H9 (cell line): Measurements from ENCODE around the gene ARL16. TPM values are rescaled to one million over a fixed set of nuclear protein-coding genes. Genes with fewer than 3 reads are reported as not detected.
A peak's percentile ranks its signal among the peaks of the same experiment; 100 is the strongest.

ENCODE experiments used
- DNase-seq: peaks from one replicate; pipeline ENCODE4 v3.0.0-alpha.2; 2017
- H2AFZ ChIP-seq: one replicate; pipeline ENCODE4 v1.6.1; 2013; ENCODE audit warnings: mild to moderate bottlenecking, low read length, control low read depth, moderate library complexity
- H2AK5ac ChIP-seq: 2 replicates; pipeline ENCODE4 v1.6.1; 2013; ENCODE audit warnings: low read length, control low read depth, mixed read lengths; ENCODE audit not compliant: insufficient read length
- H2BK120ac ChIP-seq: one replicate; pipeline ENCODE4 v1.6.1; 2013; ENCODE audit warnings: low read depth, mild to moderate bottlenecking, low read length, control low read depth, inconsistent platforms; ENCODE audit not compliant: poor library complexity, severe bottlenecking
- H2BK12ac ChIP-seq: 2 replicates; pipeline ENCODE4 v1.6.1; 2013; ENCODE audit warnings: low read length, control low read depth, mixed read lengths, low read depth; ENCODE audit not compliant: insufficient read length
- H2BK15ac ChIP-seq: 2 replicates; pipeline ENCODE4 v1.6.1; 2013; ENCODE audit warnings: low read depth, low read length, control low read depth
- H2BK20ac ChIP-seq: one replicate; pipeline ENCODE4 v1.6.1; 2013; ENCODE audit warnings: low read depth, mild to moderate bottlenecking, low read length, control low read depth, inconsistent platforms; ENCODE audit not compliant: poor library complexity, severe bottlenecking
- H2BK5ac ChIP-seq: 2 replicates; pipeline ENCODE4 v1.6.1; 2013; ENCODE audit warnings: low read length, control low read depth, mixed read lengths; ENCODE audit not compliant: insufficient read length
- H3K14ac ChIP-seq: 2 replicates; pipeline ENCODE4 v1.6.1; 2013; ENCODE audit warnings: low read length, control low read depth; ENCODE audit not compliant: insufficient read depth
- H3K18ac ChIP-seq: 2 replicates; pipeline ENCODE4 v1.6.1; 2013; ENCODE audit warnings: low read depth, mild to moderate bottlenecking, mixed read lengths, low read length, control low read depth; ENCODE audit not compliant: insufficient read length
- H3K23ac ChIP-seq: 2 replicates; pipeline ENCODE4 v1.6.1; 2013; ENCODE audit warnings: low read length, control low read depth, mixed read lengths, low read depth; ENCODE audit not compliant: insufficient read length
- H3K23me2 ChIP-seq: 2 replicates; pipeline ENCODE4 v1.6.1; 2013; ENCODE audit warnings: low read depth, mild to moderate bottlenecking, mixed read lengths, low read length, control low read depth; ENCODE audit not compliant: insufficient read length, poor library complexity, severe bottlenecking
- H3K27ac ChIP-seq: 2 replicates; pipeline ENCODE4 v1.5.1; 2013; ENCODE audit warnings: low read length, control low read depth, mixed read lengths, low read depth; ENCODE audit not compliant: insufficient read length
- H3K27me3 ChIP-seq: 2 replicates; pipeline ENCODE4 v1.6.1; 2013; ENCODE audit warnings: low read length, control low read depth, inconsistent platforms; ENCODE audit not compliant: insufficient read depth
- H3K4ac ChIP-seq: 2 replicates; pipeline ENCODE4 v1.6.1; 2013; ENCODE audit warnings: low read depth, mild to moderate bottlenecking, control low read depth, inconsistent platforms, low read length, moderate library complexity
- H3K4me1 ChIP-seq: 2 replicates; pipeline ENCODE4 v1.6.1; 2013; ENCODE audit warnings: low read length, control low read depth, inconsistent platforms; ENCODE audit not compliant: insufficient read depth
- H3K4me2 ChIP-seq: 2 replicates; pipeline ENCODE4 v1.6.1; 2013; ENCODE audit warnings: low read length, control low read depth, mixed read lengths; ENCODE audit not compliant: insufficient read length, insufficient read depth
- H3K56ac ChIP-seq: 2 replicates; pipeline ENCODE4 v1.6.1; 2013; ENCODE audit warnings: low read depth, mild to moderate bottlenecking, mixed read lengths, low read length, control low read depth; ENCODE audit not compliant: insufficient read length
- H3K79me1 ChIP-seq: 2 replicates; pipeline ENCODE4 v1.6.1; 2013; ENCODE audit warnings: low read depth, mild to moderate bottlenecking, moderate library complexity, low read length, control low read depth, inconsistent platforms; ENCODE audit not compliant: insufficient read depth, poor library complexity, severe bottlenecking
- H3K79me2 ChIP-seq: 2 replicates; pipeline ENCODE4 v1.6.1; 2013; ENCODE audit warnings: low read length, control low read depth, inconsistent platforms; ENCODE audit not compliant: insufficient read depth
- H3K9ac ChIP-seq: 2 replicates; pipeline ENCODE4 v1.6.1; 2013; ENCODE audit warnings: low read length, control low read depth, mixed read lengths; ENCODE audit not compliant: insufficient read length; ENCODE audit errors: extremely low read depth
- H3K9me3 ChIP-seq: one replicate; pipeline ENCODE4 v1.6.1; 2013; ENCODE audit warnings: low read depth, low read length, inconsistent platforms; ENCODE audit not compliant: control insufficient read depth
- H3T11ph ChIP-seq: one replicate; pipeline ENCODE4 v1.6.1; 2013; ENCODE audit warnings: mild to moderate bottlenecking, low read length, control low read depth, inconsistent platforms
- H4K20me1 ChIP-seq: one replicate; pipeline ENCODE4 v1.6.1; 2013; ENCODE audit not compliant: control insufficient read depth, insufficient read length, insufficient read depth
- H4K5ac ChIP-seq: 2 replicates; pipeline ENCODE4 v1.6.1; 2013; ENCODE audit warnings: low read depth, mild to moderate bottlenecking, mixed read lengths, low read length, control low read depth; ENCODE audit not compliant: insufficient read length
- H4K8ac ChIP-seq: replicated peaks from 2 replicates; pipeline ENCODE4 v1.6.1; 2013; ENCODE audit warnings: low read length, control low read depth, mixed read lengths, low read depth; ENCODE audit not compliant: insufficient read length
- H4K91ac ChIP-seq: 2 replicates; pipeline ENCODE4 v1.6.1; 2013; ENCODE audit warnings: low read depth, mild to moderate bottlenecking, moderate library complexity, mixed read lengths, low read length, control low read depth; ENCODE audit not compliant: insufficient read length
- H3K27ac Mint-ChIP-seq, 3 experiments: 2 replicates in 2 of 3; 3 replicates in 1 of 3; pipeline ENCODE4 v1.8.0; 2020 to 2021; ENCODE audit warnings: mixed read lengths in 3 of 3, mild to moderate bottlenecking in 1 of 3, moderate library complexity in 1 of 3
- H3K27me3 Mint-ChIP-seq: 2 replicates; pipeline ENCODE4 v1.8.0; 2021; ENCODE audit warnings: low read depth, mild to moderate bottlenecking, moderate library complexity, mixed read lengths
- H3K36me3 Mint-ChIP-seq, 3 experiments: 2 replicates in 2 of 3; 3 replicates in 1 of 3; pipeline ENCODE4 v1.8.0; 2020 to 2021; ENCODE audit warnings: low read depth in 3 of 3, mixed read lengths in 3 of 3; ENCODE audit not compliant: insufficient read depth in 1 of 3
- H3K4me1 Mint-ChIP-seq, 2 experiments: 2 replicates each; pipeline ENCODE4 v1.8.0; 2020; ENCODE audit warnings: mixed read lengths in 2 of 2
- H3K4me3 Mint-ChIP-seq, 2 experiments: 2 replicates in 1 of 2; 3 replicates in 1 of 2; pipeline ENCODE4 v1.8.0; 2020 to 2021; ENCODE audit warnings: mild to moderate bottlenecking in 2 of 2, mixed read lengths in 2 of 2, moderate library complexity in 1 of 2
- H3K9me3 Mint-ChIP-seq, 2 experiments: 2 replicates in 1 of 2; 3 replicates in 1 of 2; pipeline ENCODE4 v1.8.0; 2020; ENCODE audit warnings: mild to moderate bottlenecking in 2 of 2, mixed read lengths in 2 of 2, moderate library complexity in 1 of 2
- CTCF ChIP-seq: fragments of 200-600 bp; sonication (generic); conservative IDR thresholded peaks from 3 replicates; pipeline ENCODE4 v1.8.0; 2021; ENCODE audit warnings: antibody characterized with exemption, mild to moderate bottlenecking
- WGBS: extraction: QIAGEN DNeasy Blood & Tissue Kit; methylation state at CpG from one replicate; pipeline ENCODE4 v1.1.7; 2013; ENCODE audit warnings: missing lambda C conversion rate, low lambda C conversion rate, mixed read lengths; ENCODE audit not compliant: insufficient read length; ENCODE audit errors: extremely low coverage; 5-methylcytosine and 5-hydroxymethylcytosine counted together
- total RNA-seq: library from RNA; stranded (reverse); gene quantifications from 2 replicates; pipeline ENCODE4 v1.2.1, GENCODE V29; 2021

ARL16 gene
- total RNA-seq, 1 experiment from 2014 or later: 58.6 TPM

GRCh38 chr17:81715872-81716673 lies 32.5 kb upstream of the ARL16 start:
- Histone ChIP-seq H3K18ac (no peak overlapping the region), H3K79me1 (no peaks in the 10 kb centered on the region), H3K14ac (no peak overlapping the region), H2BK5ac (no peak overlapping the region), H3K9me3 (no peaks in the 10 kb centered on the region), H3K23ac (no peak overlapping the region), H2BK15ac (no peak overlapping the region), H3K4me1 (no peaks in the 10 kb centered on the region; the same call in 1 of the 2 replicates), H4K20me1 (no peaks in the 10 kb centered on the region), H2BK12ac (no peak overlapping the region), H3T11ph (no peak overlapping the region), H3K27ac (no peak overlapping the region), H2BK120ac (no peak overlapping the region), H3K56ac (no peak overlapping the region), H3K4ac (no peak overlapping the region), H4K5ac (no peak overlapping the region), H2AK5ac (no peak overlapping the region), H3K9ac (no peak overlapping the region), H3K4me2 (no peak overlapping the region), H3K27me3 (no peaks in the 10 kb centered on the region), H4K91ac (no peak overlapping the region), H4K8ac (no peak overlapping the region), H3K23me2 (peaks cover 12% of the 10 kb centered on the region), H2BK20ac (no peak overlapping the region), H3K79me2 (no peaks in the 10 kb centered on the region; the same call in 1 of the 2 replicates), H2AFZ (no peak overlapping the region)
- Mint-ChIP-seq H3K4me1 (peaks cover 8 to 16% of the 10 kb centered on the region in 2 experiments), H3K27ac (no peak overlapping the region), H3K9me3 (no peaks in the 10 kb centered on the region; a peak in 1 of 5 replicates), H3K4me3 (no peak overlapping the region), H3K36me3 (peaks cover 6 to 19% (median 14%) of the 10 kb centered on the region in 3 experiments), H3K27me3 (no peaks in the 10 kb centered on the region; the same call in 1 of the 2 replicates)
- TF ChIP-seq CTCF: peak; percentile 22; the same call in 1 of the 3 replicates
- DNase-seq: no peak
- no CpG with 5 or more reads among the region's 43 CpGs for WGBS
